ENCODE measurements around the gene EGFR. TPM values are rescaled to one million over a fixed set of nuclear protein-coding genes. Genes with fewer than 3 reads are reported as not detected.
"Not testable (repeated sequence)": the region's sequence is repeated elsewhere in the genome, so short reads cannot be mapped to it uniquely, and the experiment has no call there.

Gene EGFR
- total RNA-seq, 1 donor from 2014 or later: 0.26 TPM

- no peak for DNase-seq (ENCODE audit: low read depth in 2 of 2)
Measured at GRCh38 chr7:55165176-55165861, 146.5 kb downstream of the EGFR start.

- not testable (repeated sequence) for DNase-seq (ENCODE audit: low read depth in 2 of 2)
Measured at GRCh38 chr7:55167296-55167695, 148.5 kb downstream of the EGFR start.

- DNase-seq (ENCODE audit: low read depth in 2 of 2): no peak
Measured at GRCh38 chr7:55170335-55171069, 151.7 kb downstream of the EGFR start.

- no peak for DNase-seq (ENCODE audit: low read depth in 2 of 2)
Measured at GRCh38 chr7:55171157-55171556, 152.3 kb downstream of the EGFR start.

- no peak for DNase-seq (ENCODE audit: low read depth in 2 of 2)
Measured at GRCh38 chr7:55172161-55172560, 153.3 kb downstream of the EGFR start.

GRCh38 chr7:55172881-55173609 is 154.2 kb downstream of the EGFR start:
- no peak for DNase-seq (ENCODE audit: low read depth in 2 of 2)

- no peak for DNase-seq (ENCODE audit: low read depth in 2 of 2)
Measured at GRCh38 chr7:55173671-55174070, 154.9 kb downstream of the EGFR start.

- DNase-seq (ENCODE audit: low read depth in 2 of 2): no peak
Measured at GRCh38 chr7:55174456-55174855, 155.6 kb downstream of the EGFR start.

GRCh38 chr7:55174856-55175255 is 156.0 kb downstream of the EGFR start:
- DNase-seq (ENCODE audit: low read depth in 2 of 2): no peak

- DNase-seq (ENCODE audit: low read depth in 2 of 2): no peak
Measured at GRCh38 chr7:55177068-55177530, 158.3 kb downstream of the EGFR start.

- no peak for DNase-seq (ENCODE audit: low read depth in 2 of 2)
Measured at GRCh38 chr7:55177589-55178261, 158.9 kb downstream of the EGFR start.

GRCh38 chr7:55178292-55178862 is 159.6 kb downstream of the EGFR start:
- DNase-seq (ENCODE audit: low read depth in 2 of 2): no peak

GRCh38 chr7:55178863-55179773 is 160.3 kb downstream of the EGFR start:
- no peak for DNase-seq (ENCODE audit: low read depth in 2 of 2)

- no peak for DNase-seq (ENCODE audit: low read depth in 2 of 2)
Measured at GRCh38 chr7:55179931-55180682, 161.3 kb downstream of the EGFR start.

GRCh38 chr7:55180963-55181542 is 162.2 kb downstream of the EGFR start:
- no peak for DNase-seq (ENCODE audit: low read depth in 2 of 2)

GRCh38 chr7:55181762-55182161 is 162.9 kb downstream of the EGFR start:
- no peak for DNase-seq (ENCODE audit: low read depth in 2 of 2)

GRCh38 chr7:55183897-55184296 is 165.1 kb downstream of the EGFR start:
- no peak for DNase-seq (ENCODE audit: low read depth in 2 of 2)

- no peak for DNase-seq (ENCODE audit: low read depth in 2 of 2)
Measured at GRCh38 chr7:55185321-55185802, 166.5 kb downstream of the EGFR start.

Measured in dermis microvascular lymphatic vessel endothelial cell (primary cell).